ENCODE results near the gene SPATA45.

The SPATA45 gene

GRCh38 chr1:212858461-212859265, 11.2 kb upstream of the SPATA45 start:
- Histone ChIP-seq H3K27me3 (ENCODE audit: insufficient read depth, low read depth) (no peaks in the 10 kb centered on the region), H3K4me2 (peak overlapping the region; percentile 98), H3K4me1 (ENCODE audit: low read depth, poor library complexity, severe bottlenecking) (peaks cover 35% of the 10 kb centered on the region), H3K4me3 (IDR thresholded peaks at IDR 0.05; ENCODE audit: insufficient read depth, low read depth, low read length) (peak overlapping the region; percentile 89), H3K27ac (peak overlapping the region; percentile 66), H3K79me2 (ENCODE audit: insufficient read depth, low read depth) (peaks cover 56% of the 10 kb centered on the region), H3K36me3 (ENCODE audit: insufficient read depth) (no peaks in the 10 kb centered on the region), H4K20me1 (ENCODE audit: insufficient read depth) (no peaks in the 10 kb centered on the region), H2AFZ (ENCODE audit: low read depth) (peak overlapping the region; percentile 74), H3K9ac (peak overlapping the region; percentile 79)
- no peak for TF ChIP-seq CTCF (conservative IDR thresholded peaks at IDR 0.05; ENCODE audit: low read depth, low read length)

- Histone ChIP-seq H3K79me2 (ENCODE audit: insufficient read depth, low read depth) (peaks cover 51% of the 10 kb centered on the region), H3K4me1 (ENCODE audit: low read depth, poor library complexity, severe bottlenecking) (peaks cover 35% of the 10 kb centered on the region)
Measured at GRCh38 chr1:212857992-212858460, 10.6 kb upstream of the SPATA45 start, which contains the start of gene FLVCR1. Gene FLVCR1 (plus strand): TSS chr1:212858275. CDS start chr1:212858453, 178 bp downstream.

DNA sequence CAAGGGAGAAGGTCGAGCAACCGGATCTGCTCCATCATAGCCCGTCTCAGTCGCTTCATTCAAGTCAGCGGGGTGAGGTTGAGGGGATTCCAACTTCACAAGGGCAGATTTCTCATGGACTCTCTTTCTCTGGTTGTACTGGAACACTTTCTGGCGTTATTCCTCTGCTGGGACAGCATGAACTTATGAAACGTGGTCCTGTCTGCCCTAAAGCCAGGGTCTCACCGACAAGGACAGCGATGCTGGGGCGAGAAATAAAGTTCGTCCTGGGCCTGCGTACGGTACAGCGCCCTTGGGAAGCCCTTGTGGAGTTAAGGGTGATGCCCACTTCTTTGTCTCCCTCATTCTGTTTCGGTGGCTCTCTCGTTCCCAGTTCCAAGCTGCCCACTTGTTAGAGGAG, 9.3 kb upstream of the SPATA45 start:
- Histone ChIP-seq H3K4me1 (ENCODE audit: low read depth, poor library complexity, severe bottlenecking) (peaks cover 35% of the 10 kb centered on the region), H3K36me3 (ENCODE audit: insufficient read depth) (no peaks in the 10 kb centered on the region), H3K27ac (peak overlapping the region; percentile 66; the same call in 1 of the 2 replicates), H3K4me3 (IDR thresholded peaks at IDR 0.05; ENCODE audit: insufficient read depth, low read depth, low read length) (no peak overlapping the region), H3K27me3 (ENCODE audit: insufficient read depth, low read depth) (no peaks in the 10 kb centered on the region), H3K9ac (peak overlapping the region; percentile 79; the same call in 1 of the 2 replicates), H3K4me2 (peak overlapping the region; percentile 67), H3K79me2 (ENCODE audit: insufficient read depth, low read depth) (peaks cover 38% of the 10 kb centered on the region), H4K20me1 (ENCODE audit: insufficient read depth) (no peaks in the 10 kb centered on the region), H2AFZ (ENCODE audit: low read depth) (peak overlapping the region; percentile 74; the same call in 1 of the 2 replicates)
- TF ChIP-seq CTCF (conservative IDR thresholded peaks at IDR 0.05; ENCODE audit: low read depth, low read length), result no peak

More at GRCh38 chr1:212857992-212858460, 10.6 kb upstream of the SPATA45 start, which contains the start of gene FLVCR1:
- peak within 1 kb of the TSS; percentile 98 for H3K4me2 ChIP-seq
- peak within 1 kb of the TSS; percentile 79 for H3K9ac ChIP-seq
- no peaks in the 10 kb centered on the region for H4K20me1 ChIP-seq (ENCODE audit: insufficient read depth)
- no peaks in the 10 kb centered on the region for H3K36me3 ChIP-seq (ENCODE audit: insufficient read depth)
- peak within 1 kb of the TSS; percentile 74 for H2AFZ ChIP-seq (ENCODE audit: low read depth)
- no peaks in the 10 kb centered on the region for H3K27me3 ChIP-seq (ENCODE audit: insufficient read depth, low read depth)
- TF ChIP-seq CTCF (conservative IDR thresholded peaks at IDR 0.05; ENCODE audit: low read depth, low read length), result no peak
- peak within 1 kb of the TSS; percentile 94 for H3K4me3 ChIP-seq (IDR thresholded peaks at IDR 0.05; ENCODE audit: insufficient read depth, low read depth, low read length)
- H3K27ac ChIP-seq, result peak within 1 kb of the TSS; percentile 66

- Histone ChIP-seq H3K36me3 (ENCODE audit: insufficient read depth) (no peaks in the 10 kb centered on the region), H3K4me3 (IDR thresholded peaks at IDR 0.05; ENCODE audit: insufficient read depth, low read depth, low read length) (no peak overlapping the region), H3K4me2 (no peak overlapping the region), H2AFZ (ENCODE audit: low read depth) (no peak overlapping the region), H3K4me1 (ENCODE audit: low read depth, poor library complexity, severe bottlenecking) (peaks cover 9% of the 10 kb centered on the region), H3K27me3 (ENCODE audit: insufficient read depth, low read depth) (no peaks in the 10 kb centered on the region), H3K79me2 (ENCODE audit: insufficient read depth, low read depth) (peaks cover 11% of the 10 kb centered on the region), H3K27ac (no peak overlapping the region), H4K20me1 (ENCODE audit: insufficient read depth) (no peaks in the 10 kb centered on the region), H3K9ac (no peak overlapping the region)
- TF ChIP-seq CTCF (conservative IDR thresholded peaks at IDR 0.05; ENCODE audit: low read depth, low read length), result no peak
Measured at GRCh38 chr1:212853658-212854057, 6.2 kb upstream of the SPATA45 start.

Measured in KMS-11 (cell line).